DMS 273 (cell line): ENCODE data around the gene STKLD1.
A peak's percentile ranks its signal among the peaks of the same experiment; 100 is the strongest.
"Not testable (repeated sequence)": the region's sequence is repeated elsewhere in the genome, so short reads cannot be mapped to it uniquely, and the experiment has no call there.

ENCODE experiments used
- DNase-seq: peaks from one replicate; lab custom pipeline; 2025; ENCODE audit not compliant: unreplicated experiment; lab: John Stamatoyannopoulos, UW

Gene STKLD1

GRCh38 chr9:133360400-133361393 lies 15.5 kb upstream of the STKLD1 start:
- no peak for DNase-seq

DNA sequence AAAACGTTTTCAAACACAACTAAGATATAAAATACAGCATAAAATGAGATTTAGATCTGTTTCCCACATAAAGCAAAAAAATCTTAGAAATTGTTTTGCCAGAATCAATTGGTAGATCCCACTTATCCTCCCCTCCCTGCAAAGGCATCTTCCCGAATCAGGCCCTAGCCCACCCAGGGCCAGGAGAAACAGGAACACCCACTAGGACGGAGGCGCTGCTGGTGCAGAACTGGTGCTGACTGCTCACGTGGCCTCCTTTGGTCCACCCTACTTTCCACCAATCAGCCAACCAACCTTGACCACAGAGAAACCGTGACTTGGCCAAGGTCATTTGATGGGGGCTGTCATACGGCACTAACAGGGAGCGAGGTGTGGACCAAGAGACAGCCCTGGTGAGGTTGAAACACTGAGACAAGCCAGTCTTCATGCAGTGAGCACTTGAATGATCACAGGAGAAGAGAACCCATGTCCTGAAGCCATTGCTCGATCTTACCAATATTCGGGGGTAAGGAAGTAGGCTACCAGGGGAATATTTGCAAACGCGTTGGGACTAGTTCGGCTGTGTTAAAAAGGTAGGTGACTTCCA lies 14.6 kb upstream of the STKLD1 start:
- no peak for DNase-seq

GRCh38 chr9:133362359-133363044 lies 13.7 kb upstream of the STKLD1 start:
- peak; percentile 57 for DNase-seq

GRCh38 chr9:133366435-133366834 lies 9.7 kb upstream of the STKLD1 start:
- DNase-seq = no peak

DNA sequence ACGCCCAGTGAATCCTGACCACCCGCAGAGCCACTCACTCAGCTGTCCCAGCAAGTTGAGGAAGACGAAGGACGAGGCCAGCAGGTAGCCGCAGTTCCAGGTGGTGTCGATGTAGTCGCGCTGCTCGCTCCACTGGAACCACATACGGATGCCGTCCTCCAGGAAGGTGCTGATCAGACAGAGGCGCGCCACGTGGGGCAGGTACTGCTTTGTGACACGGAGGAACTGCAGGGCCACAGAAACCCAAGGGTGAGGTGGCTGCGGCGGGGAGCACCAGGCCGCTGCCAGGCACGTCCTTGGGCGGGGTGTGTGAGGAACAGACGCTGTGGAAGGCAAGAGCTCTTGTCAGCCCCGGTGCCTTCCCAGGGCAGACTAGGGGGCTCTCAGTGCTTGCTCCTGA lies 8.9 kb upstream of the STKLD1 start:
- DNase-seq = no peak

- no peak for DNase-seq
Observed at GRCh38 chr9:133367778-133368177, 8.4 kb upstream of the STKLD1 start.

DNA sequence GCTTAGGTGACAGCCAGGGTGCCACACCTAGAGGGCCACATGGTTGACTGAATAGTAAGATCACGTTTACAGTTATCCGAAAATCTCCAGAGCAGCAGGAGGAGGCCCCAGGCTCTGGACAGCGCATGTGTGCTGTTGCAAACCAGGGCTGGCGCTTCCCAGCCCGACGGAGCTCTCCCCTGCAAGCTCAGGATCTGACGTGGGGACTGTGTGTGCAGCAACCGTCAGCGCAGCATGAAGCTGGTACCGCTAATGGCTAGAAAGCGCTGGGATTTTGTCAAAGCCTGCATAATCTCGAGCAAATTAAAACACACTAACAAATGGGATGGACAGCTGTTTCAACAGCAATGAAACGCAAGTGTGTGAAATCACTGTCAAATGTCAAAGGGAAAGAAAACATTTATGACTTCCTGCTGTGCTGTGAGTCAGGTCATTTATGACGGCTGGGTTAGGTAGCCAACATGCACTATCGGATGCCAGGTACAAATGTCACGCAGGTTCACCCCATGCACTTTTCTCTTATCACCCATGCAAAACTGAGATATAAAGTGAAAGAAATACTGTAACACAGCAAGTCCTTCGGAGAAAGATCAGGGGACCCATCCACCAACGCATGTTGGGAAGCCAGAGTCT lies 7.8 kb upstream of the STKLD1 start:
- peak; percentile 24 for DNase-seq

- DNase-seq = no peak
Observed at GRCh38 chr9:133369422-133369821, 6.7 kb upstream of the STKLD1 start.

DNA sequence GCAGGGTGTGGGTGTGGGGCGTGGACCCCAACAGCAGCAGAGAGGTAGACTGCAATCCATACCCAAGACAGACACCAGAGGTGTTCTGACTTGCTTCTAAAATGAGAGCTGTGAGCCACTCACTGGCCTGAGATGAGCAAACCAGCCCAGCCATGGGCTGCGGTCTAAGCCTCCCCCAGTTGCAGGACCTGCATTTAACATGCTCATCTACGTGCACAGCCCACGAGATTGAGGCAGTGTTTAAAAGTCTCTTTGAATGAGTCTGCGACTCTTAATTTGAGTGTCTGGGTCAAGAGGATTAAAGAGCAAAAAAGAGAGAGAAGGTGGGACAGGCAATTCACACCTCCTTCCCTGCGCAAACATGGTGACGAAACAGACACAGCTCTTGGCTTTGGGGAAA lies 6.2 kb upstream of the STKLD1 start:
- DNase-seq = no peak

DNA sequence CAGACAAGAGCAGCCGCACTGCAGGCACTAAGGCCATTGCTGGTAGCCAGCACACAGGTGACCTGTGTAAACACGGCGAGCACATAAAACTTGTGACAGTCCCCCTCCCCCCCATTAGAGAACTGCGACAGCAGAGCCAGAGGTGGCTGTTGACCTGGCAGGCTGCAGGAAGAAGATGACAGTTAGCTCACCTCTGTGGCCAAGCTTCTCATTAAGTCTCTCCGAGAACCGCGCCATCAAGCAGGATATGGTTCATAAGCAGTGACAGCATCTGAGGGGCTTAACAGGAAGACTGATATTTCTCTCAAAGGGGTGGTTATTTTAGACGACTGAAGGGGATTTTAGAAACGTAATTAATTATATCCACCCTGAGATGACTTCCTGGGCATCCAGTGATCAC lies 5.5 kb upstream of the STKLD1 start:
- DNase-seq = no peak

- DNase-seq = no peak
Observed at GRCh38 chr9:133371261-133371711, 4.9 kb upstream of the STKLD1 start.

- DNase-seq = no peak
Observed at GRCh38 chr9:133372144-133372543, 4.0 kb upstream of the STKLD1 start.

DNA sequence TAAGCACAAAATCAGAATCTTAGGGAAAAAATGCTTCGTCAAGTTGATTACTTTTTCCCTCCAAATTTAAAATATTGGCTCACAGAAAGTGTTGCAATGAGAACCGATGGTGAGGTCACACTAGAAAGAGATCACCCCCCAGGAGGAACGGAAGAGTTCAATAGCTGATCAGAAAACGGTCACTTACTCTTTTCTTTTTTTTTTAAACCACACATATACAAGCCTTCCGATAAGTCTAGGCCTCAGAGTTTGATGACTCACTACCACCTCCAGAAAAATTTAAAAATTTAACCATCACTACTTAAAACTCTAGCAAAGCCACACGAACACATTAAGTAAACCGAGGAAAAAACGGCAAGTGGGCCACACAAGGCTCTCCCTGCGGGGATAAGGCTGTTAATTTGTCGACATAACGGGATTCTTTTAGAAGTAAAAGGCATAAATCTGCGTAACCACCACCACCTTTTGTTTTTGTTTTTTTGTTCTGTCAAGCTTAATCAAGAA lies 1.5 kb upstream of the STKLD1 start:
- no peak for DNase-seq

DNA sequence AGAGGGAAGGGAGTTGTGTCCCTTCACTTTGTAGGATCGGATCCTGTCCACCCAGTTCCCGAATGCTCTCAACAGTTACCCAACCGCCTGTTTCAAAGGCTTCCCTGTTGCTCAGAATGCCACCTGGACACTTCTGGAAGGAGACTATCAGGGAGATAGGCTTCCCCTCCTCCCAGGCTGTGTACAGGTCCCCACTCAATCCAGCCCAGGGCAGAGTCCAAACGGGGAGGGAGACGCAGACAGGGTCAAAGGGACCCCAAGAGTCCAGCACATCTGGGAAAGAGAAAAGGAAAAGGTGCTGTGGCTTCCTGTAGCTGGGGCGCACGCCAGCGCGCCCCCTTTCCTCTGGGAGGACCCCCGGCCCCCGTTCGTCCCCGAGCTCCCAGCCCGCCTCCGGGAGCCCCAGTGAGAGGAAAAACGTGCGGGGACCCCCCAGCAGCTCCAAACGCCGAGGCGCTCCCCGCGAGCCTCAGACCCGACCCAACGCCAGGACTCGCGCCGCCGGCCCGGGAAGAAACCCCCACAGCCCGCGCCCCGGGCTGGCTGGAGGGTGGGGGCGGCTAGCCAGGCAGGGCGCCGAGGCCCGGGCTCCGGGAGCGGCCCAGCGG lies 946 bp upstream of the STKLD1 start:
- peak; percentile 68 for DNase-seq

- DNase-seq = not testable (repeated sequence)
Observed at GRCh38 chr9:133377280-133377679, 1.1 kb downstream of the STKLD1 start.

GRCh38 chr9:133377721-133378216 lies 1.6 kb downstream of the STKLD1 start:
- DNase-seq = peak; percentile 55

GRCh38 chr9:133378408-133378962 lies 2.3 kb downstream of the STKLD1 start:
- DNase-seq = no peak

DNA sequence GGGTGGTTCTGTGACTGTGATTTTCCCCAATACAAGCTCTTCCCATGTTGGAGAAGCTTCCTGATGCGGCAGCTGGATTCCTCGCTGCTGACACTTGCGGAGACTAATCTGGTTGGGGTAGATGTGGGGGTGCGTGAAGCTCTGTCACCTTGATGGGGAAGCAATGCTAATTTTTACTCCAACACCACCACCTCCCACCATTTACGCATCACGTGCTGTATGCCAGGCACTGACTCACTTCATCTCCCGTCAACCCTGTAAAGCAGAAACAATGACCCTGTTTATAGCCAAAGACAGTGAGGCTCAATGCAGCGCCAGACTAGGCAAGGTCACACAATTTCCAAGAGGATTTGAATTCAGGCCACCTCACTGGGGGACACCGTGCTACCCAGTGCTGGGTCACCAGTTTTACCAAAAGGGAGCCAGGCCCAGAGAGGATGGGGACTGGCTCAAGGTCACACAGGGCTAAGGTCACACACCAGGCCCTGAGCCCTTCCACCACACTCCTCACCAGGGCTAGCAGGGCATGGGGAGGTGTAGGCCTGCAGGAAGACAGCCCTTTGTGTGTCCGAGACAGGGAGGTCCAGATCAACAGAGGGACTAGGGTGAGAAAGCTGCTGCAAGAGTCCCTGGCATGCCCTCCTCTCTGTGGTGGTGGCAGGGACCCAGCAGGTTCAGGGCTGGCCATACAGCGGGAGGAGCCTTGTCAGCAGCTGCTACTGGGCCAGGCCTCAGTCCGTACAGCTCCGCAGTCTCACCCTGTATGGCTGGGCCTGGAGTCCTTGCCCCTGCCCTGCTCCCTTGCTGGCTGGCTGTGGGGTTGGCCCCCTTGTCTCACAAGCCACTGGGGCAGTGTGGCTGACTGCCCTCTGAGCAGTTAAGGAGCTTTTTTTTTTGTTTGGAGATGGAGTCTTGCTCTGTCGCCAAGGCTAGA lies 3.3 kb downstream of the STKLD1 start:
- no peak for DNase-seq

DNA sequence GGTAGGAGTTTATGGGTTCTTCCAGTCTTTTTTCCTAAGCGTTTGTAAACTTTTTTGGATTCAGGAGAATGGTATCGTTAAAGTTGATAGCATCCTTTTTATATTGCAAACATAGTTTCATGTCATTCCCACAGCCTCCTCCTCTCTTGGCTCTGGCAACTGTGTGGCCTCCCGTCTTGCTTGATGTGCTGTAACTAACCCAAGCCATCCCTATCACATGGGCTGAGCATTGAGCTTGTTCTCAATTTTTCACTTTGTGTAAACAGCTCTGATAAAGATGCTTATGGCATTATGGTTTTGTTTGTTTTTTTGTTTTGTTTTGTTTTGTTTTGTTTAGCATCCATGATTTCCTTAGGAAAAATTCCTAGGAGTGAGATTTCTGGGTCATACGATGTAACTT lies 4.6 kb downstream of the STKLD1 start:
- no peak for DNase-seq
